GM12878 (cell line): Measurements from ENCODE around the gene TRIM69. TPM values are rescaled to one million over a fixed set of nuclear protein-coding genes. Genes with fewer than 3 reads are reported as not detected.

ENCODE experiments used
- ATF2 ChIP-seq: IDR thresholded peaks from 2 replicates; pipeline ENCODE4 v1.6.1; 2012; ENCODE audit warnings: low read length, inconsistent platforms
- BCL11A ChIP-seq: IDR thresholded peaks from 2 replicates; pipeline ENCODE4 v1.6.1; 2011; ENCODE audit warnings: low read depth, low read length
- FOXK2 ChIP-seq: fragments of 450-650 bp; IDR thresholded peaks from 2 replicates; pipeline ENCODE4 v1.6.1; 2017; ENCODE audit warnings: mild to moderate bottlenecking, moderate library complexity
- HDGF ChIP-seq: fragments of 450-650 bp; IDR thresholded peaks from 2 replicates; pipeline ENCODE4 v1.6.1; 2016; ENCODE audit warnings: antibody characterized with exemption
- IKZF2 ChIP-seq, 2 experiments: fragments of 450-650 bp; IDR thresholded peaks; 2 replicates each; pipeline ENCODE4 v1.6.1; 2017; ENCODE audit warnings: mild to moderate bottlenecking in 2 of 2, moderate library complexity in 2 of 2
- MLLT1 ChIP-seq: fragments of 450-650 bp; IDR thresholded peaks from 2 replicates; pipeline ENCODE4 v1.6.1; 2016; ENCODE audit warnings: mild to moderate bottlenecking
- NFIC ChIP-seq: IDR thresholded peaks from 2 replicates; pipeline ENCODE4 v1.6.1; 2012; ENCODE audit warnings: low read depth, mild to moderate bottlenecking, inconsistent platforms, low read length, moderate library complexity
- TAF1 ChIP-seq: IDR thresholded peaks from 2 replicates; pipeline ENCODE4 v1.6.1; 2011; ENCODE audit warnings: mild to moderate bottlenecking, low read depth, low read length, borderline replicate concordance
- polyA plus RNA-seq, 11 experiments: library from polyadenylated mRNA; depleted of rRNA in 4 of 11; unstranded in 6 of 11; stranded (reverse) in 5 of 11; fragments of >200 nt; fragmentation: Nextera tagmentation in 4 of 11; fragmentation: Illumina TruSeq in 1 of 11; extraction: Ambion mirVana in 4 of 11; extraction: Trizol in 1 of 11; gene quantifications; 1 replicate in 1 of 11; 2 replicates in 10 of 11; pipeline versions ENCODE4 v1.2.1 to v1.2.3, GENCODE V29; 2011 to 2016; ENCODE audit warnings: inconsistent platforms in 2 of 11, missing spikeins in 2 of 11, low read depth in 1 of 11
- total RNA-seq, 4 experiments: library from RNA; depleted of rRNA in 3 of 4; stranded (reverse); fragments of >200 nt in 3 of 4; fragmentation: Illumina TruSeq in 1 of 4; extraction: Trizol in 1 of 4; gene quantifications; 2 replicates each; pipeline versions ENCODE4 v1.2.1 to v1.2.3, GENCODE V29; 2013 to 2021

Gene TRIM69
- total and polyA plus RNA-seq, 10 of the 15 experiments (the other 5 are each of a cell fraction or from before 2014, with no cell fraction given) = 11.2 to 52.7 (median 37.8) TPM

- TF ChIP-seq MLLT1 (peak; percentile 98), IKZF2 (IDR thresholded peaks at IDR 0.05) (peak; percentile 10 to 20; a peak in 1 of 4 replicates), ATF2 (no peak), HDGF (peak; percentile 77; the same call in 1 of the 2 replicates), BCL11A (0 out of 2 replicates have a peak, but pooled peaks have one; percentile 28), FOXK2 (no peak), NFIC (peak; percentile 25; the same call in 1 of the 2 replicates), TAF1 (peak; percentile 22; the same call in 1 of the 2 replicates)
- TF ChIP-seq, all 136 proteins: peak for 29
Measured at GRCh38 chr15:44712346-44713005, 23.9 kb upstream of the TRIM69 start (continued).
